Caco-2 (cell line): Measurements from ENCODE around the gene FXYD1. TPM values are rescaled to one million over a fixed set of nuclear protein-coding genes. Genes with fewer than 3 reads are reported as not detected.

ENCODE experiments used
- BruUV-seq: library from RNA; stranded (reverse); fragments of 400-500 nt; replicated peaks from 2 replicates; lab custom pipeline; 2021; lab: Mats Ljungman, UMichigan
- CTCF ChIA-PET: fragments of 300-600 bp; sonication (Branson Sonifier 250); formaldehyde crosslinking; loops from one replicate; lab custom pipeline; 2022; ENCODE audit warnings: antibody characterized with exemption; lab: Charles Lee
- POLR2A ChIA-PET: fragments of 300-600 bp; sonication (Branson Sonifier 250); formaldehyde crosslinking; loops from one replicate; lab custom pipeline; 2022; ENCODE audit warnings: antibody characterized with exemption; lab: Charles Lee
- DNase-seq, 2 experiments: peaks; one replicate each; pipeline versions ENCODE4 v3.0.0 to v3.0.0-alpha.2; 2020 to 2022
- H3K27me3 ChIP-seq: replicated peaks from 2 replicates; pipeline ENCODE4 v1.6.0; 2011; ENCODE audit warnings: low read length; ENCODE audit not compliant: control insufficient read depth, insufficient read depth
- H3K36me3 ChIP-seq: 2 replicates; pipeline ENCODE4 v1.5.1; 2011; ENCODE audit warnings: low read length; ENCODE audit not compliant: control insufficient read depth, insufficient read depth
- H3K4me1 ChIP-seq: fragments of 250-450 bp; sonication (Bioruptor Pico); 2 replicates; pipeline ENCODE4 v1.5.1; 2020; ENCODE audit warnings: mild to moderate bottlenecking
- H3K4me3 ChIP-seq: 2 replicates; pipeline ENCODE4 v1.5.1; 2011; ENCODE audit warnings: low read depth, mild to moderate bottlenecking, control low read depth, low read length
- H3K9me3 ChIP-seq: fragments of 250-450 bp; sonication (Bioruptor Pico); 2 replicates; pipeline ENCODE4 v1.5.1; 2020; ENCODE audit warnings: mild to moderate bottlenecking, moderate library complexity
- H3K27ac Mint-ChIP-seq: one replicate; pipeline ENCODE4 v1.8.0; 2022; ENCODE audit warnings: mixed read lengths; ENCODE audit not compliant: unreplicated experiment
- H3K27me3 Mint-ChIP-seq: one replicate; pipeline ENCODE4 v1.8.0; 2022; ENCODE audit warnings: mixed read lengths; ENCODE audit not compliant: insufficient read depth, unreplicated experiment
- H3K36me3 Mint-ChIP-seq: one replicate; pipeline ENCODE4 v1.8.0; 2022; ENCODE audit warnings: mild to moderate bottlenecking, mixed read lengths; ENCODE audit not compliant: insufficient read depth, unreplicated experiment
- H3K4me1 Mint-ChIP-seq: one replicate; pipeline ENCODE4 v1.8.0; 2022; ENCODE audit warnings: low read depth, mixed read lengths; ENCODE audit not compliant: unreplicated experiment
- H3K4me3 Mint-ChIP-seq: one replicate; pipeline ENCODE4 v1.8.0; 2022; ENCODE audit warnings: mild to moderate bottlenecking, moderate library complexity, mixed read lengths; ENCODE audit not compliant: unreplicated experiment
- H3K9me3 Mint-ChIP-seq: one replicate; pipeline ENCODE4 v1.8.0; 2022; ENCODE audit warnings: mixed read lengths; ENCODE audit not compliant: unreplicated experiment
- intact Hi-C: fragments of 100-400 bp; cut with micrococcal nuclease; formaldehyde crosslinking; loops from one replicate; pipeline ENCODE4 v1.10.0; 2022; ENCODE audit not compliant: unreplicated experiment
- total RNA-seq: library from RNA; stranded (reverse); gene quantifications from 2 replicates; pipeline ENCODE4 v1.2.3, GENCODE V29; 2022
- TF ChIP-seq, protein P1 (sequence below), 2 experiments: fragments of 200-600 bp in 1 of 2; IDR thresholded peaks; 1 replicate in 1 of 2; 2 replicates in 1 of 2; pipeline versions ENCODE4 v1.5.1 to v1.8.0; 2011 to 2022; ENCODE audit warnings: antibody characterized with exemption in 1 of 2, control low read depth in 1 of 2, inconsistent platforms in 1 of 2, low read depth in 1 of 2, low read length in 1 of 2, mild to moderate bottlenecking in 1 of 2, moderate library complexity in 1 of 2; ENCODE audit not compliant: insufficient read depth in 1 of 2, severe bottlenecking in 1 of 2, unreplicated experiment in 1 of 2

Gene FXYD1
- total RNA-seq, 1 experiment from 2014 or later = not detected

DNA sequence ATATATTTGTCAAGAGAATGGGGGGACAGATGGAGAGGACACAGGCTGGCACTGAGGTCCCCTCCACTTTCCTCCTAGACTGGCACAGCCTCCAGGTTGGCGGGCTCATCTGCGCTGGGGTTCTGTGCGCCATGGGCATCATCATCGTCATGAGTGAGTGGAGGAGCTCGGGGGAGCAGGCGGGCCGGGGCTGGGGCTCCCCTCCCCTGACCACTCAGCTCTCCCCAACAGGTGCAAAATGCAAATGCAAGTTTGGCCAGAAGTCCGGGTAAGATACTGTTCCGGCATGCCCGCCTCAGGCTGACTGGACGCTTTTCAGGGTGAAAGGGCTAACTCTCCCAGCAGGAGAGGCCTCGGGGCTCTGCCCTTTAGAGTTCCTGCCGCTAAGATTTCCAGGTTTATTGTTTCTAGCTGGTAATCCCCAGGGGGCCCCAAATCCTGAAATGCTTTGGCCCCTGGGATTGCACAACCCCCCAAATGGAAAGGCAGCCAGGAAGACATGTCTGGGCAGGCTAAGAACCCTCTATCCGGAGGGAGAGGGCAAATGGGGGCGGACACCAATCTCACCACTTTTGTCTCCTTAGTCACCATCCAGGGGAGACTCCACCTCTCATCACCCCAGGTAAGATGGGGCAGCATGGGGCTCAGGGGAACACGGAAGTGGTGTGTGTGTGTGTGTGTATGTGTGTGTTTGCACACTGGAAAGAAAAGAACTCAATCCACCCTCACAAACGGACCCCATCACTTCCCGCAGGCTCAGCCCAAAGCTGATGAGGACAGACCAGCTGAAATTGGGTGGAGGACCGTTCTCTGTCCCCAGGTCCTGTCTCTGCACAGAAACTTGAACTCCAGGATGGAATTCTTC lies 15.7 kb upstream of the FXYD1 start:
- H3K36me3 Mint-ChIP-seq = peaks cover 8% of the 10 kb centered on the region
- no TSS peak for BruUV-seq
- H3K4me1 Mint-ChIP-seq = peaks cover 16% of the 10 kb centered on the region
- H3K27me3 ChIP-seq = no peaks in the 10 kb centered on the region
- intact Hi-C loops = no loop called here
- no peaks in the 10 kb centered on the region for H3K9me3 Mint-ChIP-seq
- TF ChIP-seq, protein P1, sequence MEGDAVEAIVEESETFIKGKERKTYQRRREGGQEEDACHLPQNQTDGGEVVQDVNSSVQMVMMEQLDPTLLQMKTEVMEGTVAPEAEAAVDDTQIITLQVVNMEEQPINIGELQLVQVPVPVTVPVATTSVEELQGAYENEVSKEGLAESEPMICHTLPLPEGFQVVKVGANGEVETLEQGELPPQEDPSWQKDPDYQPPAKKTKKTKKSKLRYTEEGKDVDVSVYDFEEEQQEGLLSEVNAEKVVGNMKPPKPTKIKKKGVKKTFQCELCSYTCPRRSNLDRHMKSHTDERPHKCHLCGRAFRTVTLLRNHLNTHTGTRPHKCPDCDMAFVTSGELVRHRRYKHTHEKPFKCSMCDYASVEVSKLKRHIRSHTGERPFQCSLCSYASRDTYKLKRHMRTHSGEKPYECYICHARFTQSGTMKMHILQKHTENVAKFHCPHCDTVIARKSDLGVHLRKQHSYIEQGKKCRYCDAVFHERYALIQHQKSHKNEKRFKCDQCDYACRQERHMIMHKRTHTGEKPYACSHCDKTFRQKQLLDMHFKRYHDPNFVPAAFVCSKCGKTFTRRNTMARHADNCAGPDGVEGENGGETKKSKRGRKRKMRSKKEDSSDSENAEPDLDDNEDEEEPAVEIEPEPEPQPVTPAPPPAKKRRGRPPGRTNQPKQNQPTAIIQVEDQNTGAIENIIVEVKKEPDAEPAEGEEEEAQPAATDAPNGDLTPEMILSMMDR (IDR thresholded peaks at IDR 0.05; ENCODE audit: insufficient read depth in 1 of 2, low read depth in 1 of 2, low read length in 1 of 2, severe bottlenecking in 1 of 2, unreplicated experiment in 1 of 2) = no peak
- no peak overlapping the region for H3K4me3 ChIP-seq
- no peaks in the 10 kb centered on the region for H3K9me3 ChIP-seq
- no peak for DNase-seq
- 0 out of 2 replicates have a peak, but pooled peaks cover 2% of the 10 kb centered on the region for H3K36me3 ChIP-seq
- no peak overlapping the region for H3K4me3 Mint-ChIP-seq
- ChIA-PET POLR2A (no interaction called here), CTCF (no interaction called here)
- peaks cover 5% of the 10 kb centered on the region for H3K4me1 ChIP-seq
- no peak overlapping the region for H3K27ac Mint-ChIP-seq
- no peaks in the 10 kb centered on the region for H3K27me3 Mint-ChIP-seq

DNA sequence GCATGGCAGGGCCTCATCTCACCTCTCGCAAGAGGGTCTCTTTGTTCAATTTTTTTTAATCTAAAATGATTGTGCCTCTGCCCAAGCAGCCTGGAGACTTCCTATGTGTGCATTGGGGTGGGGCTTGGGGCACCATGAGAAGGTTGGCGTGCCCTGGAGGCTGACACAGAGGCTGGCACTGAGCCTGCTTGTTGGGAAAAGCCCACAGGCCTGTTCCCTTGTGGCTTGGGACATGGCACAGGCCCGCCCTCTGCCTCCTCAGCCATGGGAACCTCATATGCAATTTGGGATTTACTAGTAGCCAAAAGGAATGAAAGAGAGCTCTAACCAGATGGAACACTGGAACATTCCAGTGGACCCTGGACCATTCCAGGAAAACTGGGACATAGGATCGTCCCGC lies 15.1 kb upstream of the FXYD1 start:
- no peaks in the 10 kb centered on the region for H3K27me3 ChIP-seq
- TF ChIP-seq, protein P1 (IDR thresholded peaks at IDR 0.05; ENCODE audit: insufficient read depth in 1 of 2, low read depth in 1 of 2, low read length in 1 of 2, severe bottlenecking in 1 of 2, unreplicated experiment in 1 of 2) = no peak
- peaks cover 5% of the 10 kb centered on the region for H3K4me1 ChIP-seq
- H3K4me3 ChIP-seq = no peak overlapping the region
- no peak for DNase-seq
- H3K36me3 Mint-ChIP-seq = peaks cover 8% of the 10 kb centered on the region
- H3K27ac Mint-ChIP-seq = peak overlapping the region; percentile 41
- ChIA-PET CTCF (no interaction called here), POLR2A (no interaction called here)
- no peaks in the 10 kb centered on the region for H3K9me3 Mint-ChIP-seq
- intact Hi-C loops = no loop called here
- BruUV-seq = no TSS peak
- H3K9me3 ChIP-seq = no peaks in the 10 kb centered on the region
- peak overlapping the region; percentile 82 for H3K4me3 Mint-ChIP-seq
- 0 out of 2 replicates have a peak, but pooled peaks cover 2% of the 10 kb centered on the region for H3K36me3 ChIP-seq
- H3K4me1 Mint-ChIP-seq = peaks cover 16% of the 10 kb centered on the region
- H3K27me3 Mint-ChIP-seq = no peaks in the 10 kb centered on the region

DNA sequence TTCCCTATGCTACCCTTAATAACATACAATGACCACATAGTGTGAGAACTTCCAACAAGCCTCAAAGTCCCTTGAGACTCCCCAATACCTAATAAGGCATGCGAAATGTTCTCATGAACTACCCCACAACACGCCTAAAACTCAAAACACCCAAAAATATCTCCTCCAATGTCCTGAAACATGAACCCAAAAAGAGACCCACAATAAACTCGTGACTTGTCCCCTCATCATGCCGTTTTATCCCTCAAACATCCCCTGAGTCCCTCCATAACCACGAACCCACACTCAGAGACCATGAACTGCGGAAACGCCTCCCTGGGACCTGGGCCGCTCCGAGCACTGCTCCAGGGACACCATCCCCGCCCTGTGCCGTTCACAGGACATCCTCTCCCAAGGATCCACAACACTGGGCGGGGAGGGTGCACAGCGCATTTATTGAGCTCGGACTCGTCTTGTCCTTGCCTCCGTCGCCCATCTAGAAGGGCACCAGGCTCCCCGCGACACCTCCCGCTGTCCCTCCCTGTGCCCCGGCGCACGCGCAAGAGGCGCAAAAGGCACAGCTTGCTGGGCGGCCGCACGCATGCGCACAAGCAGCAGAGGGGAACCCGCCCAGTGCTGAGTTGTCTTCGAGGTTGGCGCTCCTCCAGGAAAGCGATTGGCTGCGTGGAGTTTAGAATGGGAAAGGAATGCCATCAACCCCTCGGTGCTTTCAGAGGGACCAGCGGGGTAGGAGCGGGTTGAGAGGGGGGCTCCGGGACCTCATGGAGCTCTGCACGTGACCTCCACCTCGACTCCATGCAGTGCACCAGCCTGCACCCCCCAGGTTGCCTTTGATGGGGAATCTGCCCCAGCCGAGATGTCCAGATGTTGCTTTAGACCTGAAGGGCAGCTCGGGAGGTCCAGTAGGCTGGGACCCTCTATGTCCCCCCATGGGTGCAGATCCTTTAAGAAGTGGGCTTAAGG lies 14.2 kb upstream of the FXYD1 start:
- no peaks in the 10 kb centered on the region for H3K9me3 ChIP-seq
- DNase-seq = peak; percentile 93
- no TSS peak for BruUV-seq
- Mint-ChIP-seq H3K4me1 (peaks cover 16% of the 10 kb centered on the region), H3K27ac (peak overlapping the region; percentile 41), H3K36me3 (peaks cover 8% of the 10 kb centered on the region), H3K4me3 (peak overlapping the region; percentile 82), H3K27me3 (no peaks in the 10 kb centered on the region), H3K9me3 (no peaks in the 10 kb centered on the region)
- no peaks in the 10 kb centered on the region for H3K27me3 ChIP-seq
- ChIA-PET CTCF (interaction anchor here (0.9 to 1.8 kb wide), 6 partner anchors 8 to 69 kb away, joined by 3 to 8 read pairs (median 4); no protein-coding TSS in a partner anchor), POLR2A (no interaction called here)
- intact Hi-C loops = loop anchor here (1.0 kb wide), 1 partner anchor 8 kb away; no protein-coding TSS in a partner anchor
- TF ChIP-seq, protein P1 (IDR thresholded peaks at IDR 0.05; ENCODE audit: insufficient read depth in 1 of 2, low read depth in 1 of 2, low read length in 1 of 2, severe bottlenecking in 1 of 2, unreplicated experiment in 1 of 2) = no peak
- H3K4me1 ChIP-seq = peaks cover 6% of the 10 kb centered on the region
- 0 out of 2 replicates have a peak, but pooled peaks cover 2% of the 10 kb centered on the region for H3K36me3 ChIP-seq
- H3K4me3 ChIP-seq = peak overlapping the region; percentile 44
